CD14-positive monocyte (primary cell): Measurements from ENCODE around the gene ZNF436. TPM values are rescaled to one million over a fixed set of nuclear protein-coding genes. Genes with fewer than 3 reads are reported as not detected.
A peak's percentile ranks its signal among the peaks of the same experiment; 100 is the strongest.

ENCODE experiments used
- DNase-seq, 3 donors: peaks; one replicate each; pipeline ENCODE4 v3.0.0-alpha.2; 2011 to 2022
- H2AFZ ChIP-seq: 2 replicates; pipeline ENCODE4 v1.6.0; 2012; ENCODE audit warnings: mild to moderate bottlenecking, low read depth, low read length, inconsistent platforms; ENCODE audit not compliant: insufficient read depth, poor library complexity, severe bottlenecking
- H3K27ac ChIP-seq, 2 donors: 1 replicate in 1 of 2; 2 replicates in 1 of 2; pipeline ENCODE4 v1.5.1; 2012 to 2013; ENCODE audit warnings: low read length in 2 of 2, control low read depth in 1 of 2, inconsistent platforms in 1 of 2, low read depth in 1 of 2, mild to moderate bottlenecking in 1 of 2
- H3K27me3 ChIP-seq, 2 donors: one replicate each; pipeline versions ENCODE4 v1.6.0 to v1.6.1; 2011 to 2013; ENCODE audit warnings: low read length in 2 of 2; ENCODE audit not compliant: control insufficient read depth in 2 of 2, insufficient read depth in 2 of 2
- H3K36me3 ChIP-seq, 2 donors: replicated peaks in 1 of 2; 1 replicate in 1 of 2; 2 replicates in 1 of 2; pipeline versions ENCODE4 v1.5.1 to v1.6.1; 2012 to 2013; ENCODE audit warnings: low read length in 2 of 2, control low read depth in 1 of 2, inconsistent platforms in 1 of 2, mild to moderate bottlenecking in 1 of 2; ENCODE audit not compliant: insufficient read depth in 2 of 2, control insufficient read depth in 1 of 2
- H3K4me1 ChIP-seq, 2 donors: 1 replicate in 1 of 2; 2 replicates in 1 of 2; pipeline versions ENCODE4 v1.5.1 to v1.6.1; 2012 to 2013; ENCODE audit warnings: low read length in 2 of 2, control low read depth in 1 of 2, inconsistent platforms in 1 of 2, mild to moderate bottlenecking in 1 of 2, moderate library complexity in 1 of 2; ENCODE audit not compliant: insufficient read depth in 2 of 2, control insufficient read depth in 1 of 2
- H3K4me2 ChIP-seq: replicated peaks from 2 replicates; pipeline ENCODE3; 2012; ENCODE audit warnings: low read length, moderate library complexity, mild to moderate bottlenecking; ENCODE audit not compliant: poor library complexity, severe bottlenecking; ENCODE audit errors: extremely low read depth
- H3K4me3 ChIP-seq, 3 experiments: fragments of 200-600 bp in 1 of 3; sonication (generic) in 1 of 3; replicated peaks in 1 of 3; 1 replicate in 2 of 3; 2 replicates in 1 of 3; pipeline ENCODE4 v1.5.1; 2011 to 2013; ENCODE audit warnings: low read length in 3 of 3, mild to moderate bottlenecking in 3 of 3, control low read depth in 2 of 3, low read depth in 2 of 3, inconsistent platforms in 1 of 3, moderate library complexity in 1 of 3
- H3K79me2 ChIP-seq: 2 replicates; pipeline ENCODE4 v1.6.0; 2012; ENCODE audit warnings: mild to moderate bottlenecking, control low read depth, inconsistent platforms, low read length, moderate library complexity; ENCODE audit not compliant: insufficient read depth
- H3K9ac ChIP-seq: 2 replicates; pipeline ENCODE4 v1.6.0; 2017; ENCODE audit warnings: low read length, mild to moderate bottlenecking; ENCODE audit not compliant: insufficient read depth, poor library complexity, severe bottlenecking
- H3K9me3 ChIP-seq, 2 donors: replicated peaks in 1 of 2; 1 replicate in 1 of 2; 2 replicates in 1 of 2; pipeline versions ENCODE4 v1.5.1 to v1.6.1; 2012 to 2013; ENCODE audit warnings: low read length in 2 of 2, control low read depth in 1 of 2; ENCODE audit not compliant: control insufficient read depth in 1 of 2, insufficient read depth in 1 of 2
- H4K20me1 ChIP-seq: 2 replicates; pipeline ENCODE4 v1.6.0; 2012; ENCODE audit warnings: mild to moderate bottlenecking, low read length, control low read depth, moderate library complexity; ENCODE audit not compliant: insufficient read depth
- H3K27ac Mint-ChIP-seq, 7 donors: one replicate each; pipeline ENCODE4 v1.8.0; 2020; ENCODE audit warnings: mild to moderate bottlenecking in 7 of 7, mixed read lengths in 7 of 7, moderate library complexity in 6 of 7, inconsistent platforms in 2 of 7
- H3K27me3 Mint-ChIP-seq, 3 donors: one replicate each; pipeline ENCODE4 v1.8.0; 2021 to 2022; ENCODE audit warnings: low read depth in 3 of 3, mild to moderate bottlenecking in 3 of 3, mixed read lengths in 3 of 3, moderate library complexity in 3 of 3, inconsistent platforms in 1 of 3
- H3K36me3 Mint-ChIP-seq, 2 donors: one replicate each; pipeline ENCODE4 v1.8.0; 2020; ENCODE audit warnings: mixed read lengths in 2 of 2, inconsistent platforms in 1 of 2, mild to moderate bottlenecking in 1 of 2
- H3K4me1 Mint-ChIP-seq: one replicate; pipeline ENCODE4 v1.8.0; 2020; ENCODE audit warnings: mild to moderate bottlenecking, mixed read lengths
- H3K4me3 Mint-ChIP-seq, 2 donors: one replicate each; pipeline ENCODE4 v1.8.0; 2020; ENCODE audit warnings: mild to moderate bottlenecking in 2 of 2, mixed read lengths in 2 of 2, moderate library complexity in 1 of 2
- H3K9me3 Mint-ChIP-seq, 7 donors: one replicate each; pipeline ENCODE4 v1.8.0; 2020 to 2022; ENCODE audit warnings: mixed read lengths in 7 of 7, mild to moderate bottlenecking in 6 of 7, moderate library complexity in 6 of 7, inconsistent platforms in 2 of 7
- WGBS: methylation state at CpG from one replicate; pipeline ENCODE4 v1.1.5; 2013; ENCODE audit warnings: missing lambda C conversion rate; ENCODE audit not compliant: insufficient coverage; 5-methylcytosine and 5-hydroxymethylcytosine counted together
- intact Hi-C, 2 donors: fragments of 100-400 bp; cut with micrococcal nuclease; formaldehyde crosslinking; loops; one replicate each; pipeline versions ENCODE4 v1.15.0 to v1.15.1; 2023
- polyA plus RNA-seq, 3 donors: library from polyadenylated mRNA; depleted of rRNA in 1 of 3; unstranded in 2 of 3; stranded (reverse) in 1 of 3; fragments of 300-500 nt in 2 of 3; fragments of >200 nt in 1 of 3; fragmentation: Illumina TruSeq in 2 of 3; gene quantifications; 1 replicate in 2 of 3; 2 replicates in 1 of 3; pipeline ENCODE4 v1.2.3, GENCODE V29; 2012 to 2021
- TF ChIP-seq, protein P1 (sequence below): fragments of 200-600 bp; IDR thresholded peaks from one replicate; pipeline ENCODE4 v1.8.0; 2022; ENCODE audit warnings: antibody characterized with exemption, mild to moderate bottlenecking

The ZNF436 gene
- polyA plus RNA-seq, 3 donors = 1.4 to 2.4 (median 2.0) TPM

DNA sequence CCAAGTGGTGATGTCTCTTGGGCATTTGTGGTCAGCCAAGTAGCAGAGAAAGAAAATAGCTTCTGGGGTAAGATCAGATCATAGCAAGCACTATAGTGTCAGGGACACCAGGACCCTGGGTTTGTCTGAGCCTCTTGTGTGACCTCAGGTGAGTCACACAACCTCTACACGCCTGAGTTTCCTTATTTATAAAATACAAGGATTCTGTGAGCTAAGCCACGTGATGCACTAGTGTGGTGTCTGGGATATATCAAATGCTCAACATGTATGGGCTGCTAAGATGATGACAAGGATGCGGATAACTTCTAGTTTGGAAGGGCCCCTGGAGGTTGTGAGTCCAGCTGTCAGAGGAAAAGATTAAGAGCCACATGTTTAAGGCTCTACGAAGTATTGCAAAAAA is 24.5 kb upstream of the ZNF436 start:
- Mint-ChIP-seq H3K4me1 (peaks cover 5% of the 10 kb centered on the region), H3K9me3 (no peaks in the 10 kb centered on the region), H3K27me3 (peaks cover 0 to 9% (median 3%) of the 10 kb centered on the region in 3 donors), H3K36me3 (no peaks in the 10 kb centered on the region), H3K27ac (peak overlapping the region in 2 of 7 donors; percentile 21 to 28), H3K4me3 (no peak overlapping the region)
- Histone ChIP-seq H4K20me1 (no peaks in the 10 kb centered on the region), H2AFZ (no peak overlapping the region), H3K79me2 (no peaks in the 10 kb centered on the region), H3K9me3 (no peaks in the 10 kb centered on the region), H3K36me3 (no peaks in the 10 kb centered on the region), H3K27me3 (no peaks in the 10 kb centered on the region), H3K9ac (no peak overlapping the region), H3K4me1 (no peaks in the 10 kb centered on the region), H3K4me2 (no peak overlapping the region), H3K27ac (no peak overlapping the region), H3K4me3 (no peak overlapping the region)
- no peak for DNase-seq
- TF ChIP-seq, protein P1, sequence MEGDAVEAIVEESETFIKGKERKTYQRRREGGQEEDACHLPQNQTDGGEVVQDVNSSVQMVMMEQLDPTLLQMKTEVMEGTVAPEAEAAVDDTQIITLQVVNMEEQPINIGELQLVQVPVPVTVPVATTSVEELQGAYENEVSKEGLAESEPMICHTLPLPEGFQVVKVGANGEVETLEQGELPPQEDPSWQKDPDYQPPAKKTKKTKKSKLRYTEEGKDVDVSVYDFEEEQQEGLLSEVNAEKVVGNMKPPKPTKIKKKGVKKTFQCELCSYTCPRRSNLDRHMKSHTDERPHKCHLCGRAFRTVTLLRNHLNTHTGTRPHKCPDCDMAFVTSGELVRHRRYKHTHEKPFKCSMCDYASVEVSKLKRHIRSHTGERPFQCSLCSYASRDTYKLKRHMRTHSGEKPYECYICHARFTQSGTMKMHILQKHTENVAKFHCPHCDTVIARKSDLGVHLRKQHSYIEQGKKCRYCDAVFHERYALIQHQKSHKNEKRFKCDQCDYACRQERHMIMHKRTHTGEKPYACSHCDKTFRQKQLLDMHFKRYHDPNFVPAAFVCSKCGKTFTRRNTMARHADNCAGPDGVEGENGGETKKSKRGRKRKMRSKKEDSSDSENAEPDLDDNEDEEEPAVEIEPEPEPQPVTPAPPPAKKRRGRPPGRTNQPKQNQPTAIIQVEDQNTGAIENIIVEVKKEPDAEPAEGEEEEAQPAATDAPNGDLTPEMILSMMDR = no peak
- WGBS = 100% methylated on average over 3 of the region's 4 CpGs
- intact Hi-C loops = no loop called here

DNA sequence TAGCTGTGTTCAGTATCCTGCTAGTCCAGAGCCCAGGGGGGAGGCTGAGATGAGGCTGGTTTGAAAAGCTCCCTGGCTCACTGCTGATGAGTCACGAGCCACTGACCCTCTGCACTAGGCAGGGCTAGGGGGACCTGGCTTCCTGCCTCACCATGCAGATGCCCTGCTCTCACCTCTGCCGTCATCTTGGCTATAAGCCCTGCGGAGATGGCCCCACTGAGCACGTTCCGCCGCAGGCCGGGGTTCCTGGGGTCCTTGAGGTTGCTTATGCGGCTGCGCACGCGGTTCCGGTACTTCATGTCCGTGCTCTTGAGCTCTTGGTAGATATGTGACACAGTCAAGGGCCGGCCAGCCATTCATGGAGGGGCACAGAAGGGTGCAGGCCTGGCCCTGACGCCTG is 24.1 kb upstream of the ZNF436 start:
- H3K27me3 ChIP-seq = no peaks in the 10 kb centered on the region
- no peaks in the 10 kb centered on the region for H3K4me1 ChIP-seq
- H3K9me3 Mint-ChIP-seq = no peaks in the 10 kb centered on the region
- peaks cover 5% of the 10 kb centered on the region for H3K4me1 Mint-ChIP-seq
- no peak overlapping the region for H3K4me2 ChIP-seq
- no peak overlapping the region for H3K4me3 Mint-ChIP-seq
- no peak overlapping the region for H3K4me3 ChIP-seq
- no peaks in the 10 kb centered on the region for H3K36me3 ChIP-seq
- no peaks in the 10 kb centered on the region for H3K9me3 ChIP-seq
- H3K27me3 Mint-ChIP-seq = peaks cover 0 to 9% (median 3%) of the 10 kb centered on the region in 3 donors
- intact Hi-C loops = no loop called here
- no peaks in the 10 kb centered on the region for H3K36me3 Mint-ChIP-seq
- no peaks in the 10 kb centered on the region for H3K79me2 ChIP-seq
- WGBS = 96% methylated on average over 14 of the region's 15 CpGs
- no peaks in the 10 kb centered on the region for H4K20me1 ChIP-seq
- TF ChIP-seq, protein P1 = no peak
- H3K27ac ChIP-seq = no peak overlapping the region
- no peak overlapping the region for H3K27ac Mint-ChIP-seq
- H3K9ac ChIP-seq = no peak overlapping the region
- H2AFZ ChIP-seq = no peak overlapping the region
- DNase-seq = no peak
